ENCODE data around the gene JUN. TPM values are rescaled to one million over a fixed set of nuclear protein-coding genes. Genes with fewer than 3 reads are reported as not detected.

JUN gene
- total and polyA plus RNA-seq, 2 of the 13 experiments (the other 11 are each of a cell fraction or from before 2014, with no cell fraction given): 18.2 to 22.3 TPM

DNA sequence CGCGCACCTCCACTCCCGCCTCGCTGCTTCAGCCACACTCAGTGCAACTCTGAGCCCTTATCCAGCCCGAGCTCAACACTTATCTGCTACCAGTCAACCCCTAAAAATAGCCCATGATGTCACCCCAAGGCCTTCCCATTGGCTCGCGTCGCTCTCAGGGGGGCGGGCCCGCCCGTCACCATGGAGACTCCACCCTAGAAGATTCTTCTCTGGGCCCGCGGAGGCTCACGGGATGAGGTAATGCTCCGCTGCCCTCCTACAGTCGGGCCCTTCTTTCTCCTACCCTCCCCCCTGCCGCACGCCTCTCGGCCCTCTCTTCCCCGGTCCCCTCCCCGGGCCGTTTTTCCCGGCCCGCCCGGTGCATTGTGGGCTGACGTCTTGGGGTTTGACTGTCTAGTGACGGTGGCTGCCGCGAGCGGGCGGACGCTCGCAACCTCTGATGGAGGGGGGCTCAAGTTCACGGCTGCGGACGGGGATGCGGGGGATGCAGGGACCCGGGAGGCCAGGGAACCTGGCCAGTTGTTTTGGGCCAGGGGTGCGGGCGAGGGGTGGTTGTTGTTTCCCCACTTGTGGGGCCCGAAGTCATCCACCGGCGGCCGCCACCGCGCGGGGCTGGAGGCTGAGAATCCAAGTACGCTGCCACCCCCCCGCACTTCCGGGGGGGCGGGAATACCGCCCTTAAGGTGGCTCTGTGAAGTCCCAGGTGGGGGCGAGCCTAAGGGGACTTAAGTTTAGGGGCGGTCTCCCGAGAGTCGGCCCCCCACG is at the start of gene JUN (continued):
- TF ChIP-seq ZNF569 (CRISPR knock-in tag; IDR thresholded peaks at IDR 0.05; ENCODE audit: borderline replicate concordance): no peak
- peak in 1 of 2 experiments; percentile 51; a peak in 3 of 4 replicates for TF ChIP-seq HMGXB4 (CRISPR knock-in tag; IDR thresholded peaks at IDR 0.05; ENCODE audit: borderline replicate concordance in 1 of 2, low read depth in 1 of 2)
- TF ChIP-seq BRD4 (CRISPR knock-in tag; IDR thresholded peaks at IDR 0.05): peak; percentile 29; the same call in 1 of the 2 replicates
- no peak for TF ChIP-seq ZNF382 (CRISPR knock-in tag; IDR thresholded peaks at IDR 0.05; ENCODE audit: borderline replicate concordance)
- TF ChIP-seq KLF11 (CRISPR knock-in tag; IDR thresholded peaks at IDR 0.05): peak; percentile 48; the same call in 1 of the 2 replicates
- TF ChIP-seq ZKSCAN8 (CRISPR knock-in tag; IDR thresholded peaks at IDR 0.05; ENCODE audit: borderline replicate concordance): peak; percentile 12; the same call in 1 of the 2 replicates
- peak; percentile 80; the same call in 1 of the 2 replicates for TF ChIP-seq ZNF619 (CRISPR knock-in tag; IDR thresholded peaks at IDR 0.05)
- TF ChIP-seq NFIB (CRISPR knock-in tag; IDR thresholded peaks at IDR 0.05; ENCODE audit: borderline replicate concordance): no peak
- TF ChIP-seq ZNF549 (CRISPR knock-in tag; IDR thresholded peaks at IDR 0.05): 0 out of 2 replicates have a peak, but pooled peaks have one; percentile 45
- 0 out of 2 replicates have a peak, but pooled peaks have one; percentile 54 for TF ChIP-seq ZNF138 (CRISPR knock-in tag; IDR thresholded peaks at IDR 0.05; ENCODE audit: low read depth)
- TF ChIP-seq GTF3A (CRISPR knock-in tag; conservative IDR thresholded peaks at IDR 0.05): no peak
- TF ChIP-seq ZNF30 (CRISPR knock-in tag; IDR thresholded peaks at IDR 0.05): no peak
- peak; percentile 41; the same call in 1 of the 2 replicates for TF ChIP-seq FOXJ3 (CRISPR knock-in tag; IDR thresholded peaks at IDR 0.05; ENCODE audit: borderline replicate concordance)
- TF ChIP-seq LRRFIP1 (CRISPR knock-in tag; conservative IDR thresholded peaks at IDR 0.05): no peak
- TF ChIP-seq NPAS2 (CRISPR knock-in tag; IDR thresholded peaks at IDR 0.05; ENCODE audit: borderline replicate concordance): no peak
- no peak; the same call in 1 of the 2 replicates for TF ChIP-seq ZNF747 (CRISPR knock-in tag; IDR thresholded peaks at IDR 0.05; ENCODE audit: borderline replicate concordance)
- TF ChIP-seq, protein P1, sequence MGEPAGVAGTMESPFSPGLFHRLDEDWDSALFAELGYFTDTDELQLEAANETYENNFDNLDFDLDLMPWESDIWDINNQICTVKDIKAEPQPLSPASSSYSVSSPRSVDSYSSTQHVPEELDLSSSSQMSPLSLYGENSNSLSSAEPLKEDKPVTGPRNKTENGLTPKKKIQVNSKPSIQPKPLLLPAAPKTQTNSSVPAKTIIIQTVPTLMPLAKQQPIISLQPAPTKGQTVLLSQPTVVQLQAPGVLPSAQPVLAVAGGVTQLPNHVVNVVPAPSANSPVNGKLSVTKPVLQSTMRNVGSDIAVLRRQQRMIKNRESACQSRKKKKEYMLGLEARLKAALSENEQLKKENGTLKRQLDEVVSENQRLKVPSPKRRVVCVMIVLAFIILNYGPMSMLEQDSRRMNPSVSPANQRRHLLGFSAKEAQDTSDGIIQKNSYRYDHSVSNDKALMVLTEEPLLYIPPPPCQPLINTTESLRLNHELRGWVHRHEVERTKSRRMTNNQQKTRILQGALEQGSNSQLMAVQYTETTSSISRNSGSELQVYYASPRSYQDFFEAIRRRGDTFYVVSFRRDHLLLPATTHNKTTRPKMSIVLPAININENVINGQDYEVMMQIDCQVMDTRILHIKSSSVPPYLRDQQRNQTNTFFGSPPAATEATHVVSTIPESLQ (CRISPR knock-in tag; conservative IDR thresholded peaks at IDR 0.05): no peak
- TF ChIP-seq CCAR2 (optimal IDR thresholded peaks at IDR 0.05; ENCODE audit: low read depth, low read length): no peak
- TF ChIP-seq ZBTB44 (CRISPR knock-in tag; IDR thresholded peaks at IDR 0.05): peak; percentile 20; the same call in 1 of the 2 replicates
- no peak for TF ChIP-seq ZNF567 (CRISPR knock-in tag; IDR thresholded peaks at IDR 0.05; ENCODE audit: borderline replicate concordance)

Data from HepG2 (cell line).